Measurements from ENCODE around the gene CCNI. TPM values are rescaled to one million over a fixed set of nuclear protein-coding genes. Genes with fewer than 3 reads are reported as not detected.
"Not testable (repeated sequence)": the region's sequence is repeated elsewhere in the genome, so short reads cannot be mapped to it uniquely, and the experiment has no call there.

The CCNI gene
- total RNA-seq, 1 experiment from 2014 or later, result 34.7 TPM

GRCh38 chr4:77082886-77083608 is 7.3 kb upstream of the CCNI start:
- DNase-seq (ENCODE audit: low read depth), result no peak

GRCh38 chr4:77080806-77081205 is 5.0 kb upstream of the CCNI start:
- not testable (repeated sequence) for DNase-seq (ENCODE audit: low read depth)

- DNase-seq (ENCODE audit: low read depth), result no peak
Observed at GRCh38 chr4:77079281-77079680, 3.5 kb upstream of the CCNI start.

- DNase-seq (ENCODE audit: low read depth), result no peak
Observed at GRCh38 chr4:77078401-77078800, 2.6 kb upstream of the CCNI start.

GRCh38 chr4:77076889-77077635 is 1.3 kb upstream of the CCNI start:
- no peak for DNase-seq (ENCODE audit: low read depth)

- DNase-seq (ENCODE audit: low read depth), result peak; percentile 56
Observed at GRCh38 chr4:77074981-77075855, 571 bp downstream of the CCNI start.

GRCh38 chr4:77074381-77074831 is 1.4 kb downstream of the CCNI start:
- DNase-seq (ENCODE audit: low read depth), result no peak

GRCh38 chr4:77073981-77074380 is 1.8 kb downstream of the CCNI start:
- no peak for DNase-seq (ENCODE audit: low read depth)

DNA sequence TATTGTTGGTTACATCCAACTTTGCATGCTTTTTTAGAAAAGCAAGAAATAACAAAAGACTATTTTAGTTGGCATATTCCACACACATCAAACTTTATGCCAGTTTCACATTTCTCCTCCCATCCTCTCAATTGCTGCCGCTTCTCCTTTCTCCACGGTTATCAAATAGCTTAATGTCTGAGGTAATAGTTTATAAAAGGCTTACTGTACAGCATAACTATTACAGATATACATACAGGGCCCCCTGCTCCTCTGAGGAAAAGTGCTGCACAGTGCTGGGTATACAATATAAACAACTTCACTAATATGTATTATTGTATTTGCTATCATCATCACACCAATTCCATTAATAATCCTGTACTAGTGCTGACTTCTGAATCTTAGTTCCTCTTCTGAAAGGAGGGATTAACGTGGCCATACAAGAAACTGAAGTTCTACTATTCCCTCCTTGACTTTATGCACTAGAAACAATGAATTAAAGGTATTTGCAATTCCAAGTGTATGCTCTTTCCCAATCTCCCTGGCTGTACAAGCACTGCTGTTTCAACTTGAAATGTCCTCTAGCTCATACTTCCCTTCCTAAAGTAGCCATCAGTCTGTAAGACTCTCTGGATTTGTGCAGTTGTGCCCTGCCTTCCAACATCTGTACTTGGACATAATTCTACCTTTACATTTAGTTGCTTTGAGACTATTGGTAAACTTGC is 2.5 kb downstream of the CCNI start:
- DNase-seq (ENCODE audit: low read depth), result no peak

DNA sequence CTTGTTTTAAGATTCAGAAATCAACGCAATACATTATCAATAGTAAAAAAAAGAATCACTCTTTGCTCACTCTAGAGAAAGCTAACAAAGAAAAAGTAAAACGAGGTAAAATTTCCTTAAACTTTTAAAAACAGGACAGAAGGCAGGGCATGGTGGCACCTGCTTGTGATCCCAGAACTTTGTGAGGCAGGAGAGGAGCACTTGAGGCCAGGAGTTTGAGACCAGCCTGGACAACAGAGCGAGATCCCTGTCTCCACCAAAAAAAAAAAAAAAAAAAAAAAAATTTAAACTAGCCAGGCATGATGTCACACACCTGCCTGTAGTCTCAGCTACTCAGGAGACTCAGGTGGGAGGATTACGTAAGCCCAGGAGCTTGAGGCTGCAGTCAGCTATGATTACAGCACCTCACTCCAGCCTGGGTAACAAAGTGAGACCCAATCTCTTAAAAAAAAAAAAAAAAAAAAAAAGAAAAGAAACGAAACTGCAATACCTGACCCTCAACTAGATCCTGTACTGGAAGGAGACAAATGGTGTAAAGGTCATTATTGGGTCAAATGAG is 3.5 kb downstream of the CCNI start:
- no peak for DNase-seq (ENCODE audit: low read depth)

DNA sequence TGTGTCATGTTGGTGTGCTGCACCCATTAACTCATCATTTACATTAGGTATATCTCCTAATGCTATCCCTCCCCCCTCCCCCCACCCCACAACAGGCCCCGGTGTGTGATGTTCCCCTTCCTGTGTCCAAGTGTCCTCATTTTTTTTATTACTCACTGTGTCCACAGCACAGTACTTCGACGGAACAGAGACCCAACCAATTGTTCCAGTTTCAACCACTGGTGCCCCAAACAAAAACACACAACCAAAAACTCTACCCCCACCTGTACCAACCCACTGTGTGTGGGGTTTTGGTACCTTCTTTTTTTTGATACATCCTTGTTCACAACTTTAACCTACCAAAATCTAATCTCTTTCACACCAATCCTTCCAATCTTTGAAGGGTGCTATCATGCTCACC is 6.3 kb downstream of the CCNI start:
- DNase-seq (ENCODE audit: low read depth), result not testable (repeated sequence)

DNA sequence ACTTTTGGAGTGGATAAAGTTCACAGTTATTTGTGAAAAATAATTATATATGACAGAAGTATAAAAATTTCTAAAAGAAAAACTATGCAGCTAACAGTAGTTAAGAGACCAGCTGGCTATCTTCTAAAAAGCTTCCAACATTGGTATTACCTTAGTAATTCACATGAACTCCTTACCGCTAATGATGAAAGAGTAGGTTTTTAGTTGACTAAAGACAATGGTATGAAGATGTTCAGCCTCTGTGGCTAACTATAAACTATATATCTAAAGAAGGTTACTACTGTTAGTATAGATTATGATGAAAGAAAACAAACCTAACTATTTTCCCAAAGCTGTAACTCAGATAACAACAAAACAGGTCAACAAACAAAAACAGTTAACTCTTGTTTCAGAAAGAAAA is 10.4 kb downstream of the CCNI start:
- no peak for DNase-seq (ENCODE audit: low read depth)

DNA sequence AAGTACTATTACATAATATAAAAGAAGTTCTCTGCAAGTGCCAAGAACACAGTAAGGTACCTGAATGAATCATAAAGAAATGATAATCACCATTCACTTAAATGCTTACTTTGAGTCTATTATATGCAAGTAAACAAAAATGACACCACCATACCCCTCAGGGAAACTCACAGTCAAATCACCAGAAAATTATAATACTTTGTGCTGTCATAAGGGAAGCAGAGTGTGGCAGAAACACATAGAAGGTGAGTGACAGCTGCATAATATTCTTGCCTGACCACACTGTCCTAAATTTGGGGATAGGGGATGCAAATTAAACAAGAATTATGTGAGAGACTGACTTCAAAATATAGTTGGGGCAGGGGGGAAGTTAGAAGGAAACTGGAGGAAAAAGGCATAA is 12.9 kb downstream of the CCNI start:
- no peak for DNase-seq (ENCODE audit: low read depth)

DNA sequence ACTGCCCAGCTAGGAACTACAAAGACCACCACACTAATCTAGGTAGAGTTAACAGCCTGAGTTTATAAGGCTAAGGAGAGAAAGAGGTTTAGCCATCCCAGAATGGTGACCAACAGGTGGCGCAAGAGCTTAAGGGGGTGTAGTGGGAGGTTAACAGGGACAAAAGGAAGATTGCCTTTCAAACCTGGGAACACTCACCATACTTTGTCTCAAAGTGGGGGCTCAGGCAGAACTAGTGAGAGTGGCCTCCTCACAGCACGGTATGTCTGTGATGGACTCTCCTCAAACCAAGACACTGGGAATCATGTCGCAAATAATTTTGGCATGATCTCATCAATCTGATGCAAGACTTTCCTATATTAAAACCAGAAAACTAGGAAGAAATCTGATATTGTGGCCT is 23.4 kb downstream of the CCNI start:
- DNase-seq (ENCODE audit: low read depth), result peak; percentile 30

- DNase-seq (ENCODE audit: low read depth), result no peak
Observed at GRCh38 chr4:77050962-77051361, 24.8 kb downstream of the CCNI start.

DNA sequence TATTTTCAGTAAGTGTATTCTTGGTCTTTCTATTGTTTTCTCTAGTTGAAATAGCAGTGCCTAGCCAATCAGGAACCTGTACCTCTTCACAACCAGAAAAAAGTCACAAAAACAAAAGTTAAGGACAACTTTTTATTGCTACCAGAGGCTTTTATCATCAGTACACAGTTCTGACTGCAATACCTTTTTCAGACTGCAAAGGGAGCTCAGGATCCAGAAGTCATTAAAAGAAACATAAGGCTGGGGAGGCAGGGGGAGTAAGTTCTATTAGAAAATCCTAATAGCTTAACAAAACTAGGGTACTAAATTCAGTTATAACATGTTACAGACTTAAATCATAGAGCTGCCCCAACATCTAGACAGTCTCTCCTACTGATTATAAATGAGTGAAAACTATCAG is 28.8 kb downstream of the CCNI start:
- no peak for DNase-seq (ENCODE audit: low read depth)

- no peak for DNase-seq (ENCODE audit: low read depth)
Observed at GRCh38 chr4:77045490-77045889, 30.3 kb downstream of the CCNI start.

GRCh38 chr4:77044461-77045150 is 31.2 kb downstream of the CCNI start:
- no peak for DNase-seq (ENCODE audit: low read depth)

- DNase-seq (ENCODE audit: low read depth), result no peak
Observed at GRCh38 chr4:77043507-77044136, 32.2 kb downstream of the CCNI start.

Data from Daoy (cell line).